GM19351 (cell line): ENCODE measurements around the gene KLHDC2.
"Not testable (repeated sequence)": the region's sequence is repeated elsewhere in the genome, so short reads cannot be mapped to it uniquely, and the experiment has no call there.

Experiments used
- ATAC-seq: cut with Tn5 transposase; IDR thresholded peaks from one replicate; pipeline ENCODE4 v1.9.1; 2021; ENCODE audit warnings: mild to moderate bottlenecking, moderate library complexity; ENCODE audit not compliant: unreplicated experiment

KLHDC2 gene, protein sequence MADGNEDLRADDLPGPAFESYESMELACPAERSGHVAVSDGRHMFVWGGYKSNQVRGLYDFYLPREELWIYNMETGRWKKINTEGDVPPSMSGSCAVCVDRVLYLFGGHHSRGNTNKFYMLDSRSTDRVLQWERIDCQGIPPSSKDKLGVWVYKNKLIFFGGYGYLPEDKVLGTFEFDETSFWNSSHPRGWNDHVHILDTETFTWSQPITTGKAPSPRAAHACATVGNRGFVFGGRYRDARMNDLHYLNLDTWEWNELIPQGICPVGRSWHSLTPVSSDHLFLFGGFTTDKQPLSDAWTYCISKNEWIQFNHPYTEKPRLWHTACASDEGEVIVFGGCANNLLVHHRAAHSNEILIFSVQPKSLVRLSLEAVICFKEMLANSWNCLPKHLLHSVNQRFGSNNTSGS

DNA sequence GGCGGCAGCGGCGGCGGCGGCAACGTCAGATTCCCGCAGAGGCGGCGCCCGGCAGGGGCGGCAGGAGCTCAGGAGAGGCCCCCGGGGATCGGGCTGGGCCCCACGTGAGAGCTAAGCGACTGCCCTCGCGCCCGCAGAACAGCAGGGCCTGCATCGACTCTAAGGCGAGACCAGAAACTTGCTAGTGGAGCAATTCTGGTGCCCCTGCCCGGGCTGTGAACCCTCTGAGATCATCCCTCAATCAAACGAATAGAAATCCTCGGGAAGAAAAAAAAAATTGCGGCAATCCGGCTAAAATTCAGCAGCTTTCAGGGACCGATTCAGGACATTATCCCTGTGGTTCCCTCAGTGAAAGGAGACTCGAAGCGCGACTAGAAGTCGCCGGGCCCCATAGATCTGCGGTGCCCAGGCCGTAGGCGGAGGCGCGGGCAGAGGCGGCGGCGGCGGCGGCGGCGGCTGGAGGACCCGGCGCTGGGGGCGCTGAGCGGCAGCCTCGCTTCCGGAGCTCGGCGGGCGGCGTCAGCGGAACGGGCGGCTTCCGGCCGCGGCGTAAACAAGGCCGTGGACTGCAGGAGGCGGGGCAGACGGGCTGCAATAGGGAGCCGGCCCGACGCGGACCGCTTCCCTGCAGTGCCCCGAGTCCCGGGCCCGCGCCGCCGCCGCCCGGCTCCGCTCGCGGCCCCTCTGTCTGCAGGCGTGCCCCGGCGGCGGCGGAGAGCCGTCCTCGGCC is at the start of gene KLHDC2:
TSS of gene KLHDC2 (plus strand) at position 583 of the 730 bp plus-strand sequence. CDS start 316 bp downstream, outside the sequence.
- peak; percentile 88 for ATAC-seq

DNA sequence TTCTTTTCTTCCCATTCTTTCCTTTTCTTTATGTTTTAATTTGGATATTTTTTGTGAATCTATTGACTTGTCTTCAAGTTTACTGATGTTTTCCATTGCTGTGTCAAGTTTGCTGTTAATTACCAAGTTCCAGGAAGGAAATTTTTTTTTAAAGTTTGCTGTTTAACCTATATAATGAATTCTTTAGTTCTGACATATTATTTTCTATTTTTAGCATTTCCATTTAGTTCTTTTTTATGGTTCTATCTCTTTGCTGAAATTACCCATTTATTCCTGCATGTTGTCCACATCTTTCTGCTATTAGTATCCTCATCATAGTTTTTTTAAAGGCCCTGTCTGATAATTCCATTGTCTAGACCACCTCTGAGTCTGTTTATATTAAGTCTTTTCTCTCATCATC is 47.2 kb upstream of the KLHDC2 start:
- ATAC-seq = no peak

DNA sequence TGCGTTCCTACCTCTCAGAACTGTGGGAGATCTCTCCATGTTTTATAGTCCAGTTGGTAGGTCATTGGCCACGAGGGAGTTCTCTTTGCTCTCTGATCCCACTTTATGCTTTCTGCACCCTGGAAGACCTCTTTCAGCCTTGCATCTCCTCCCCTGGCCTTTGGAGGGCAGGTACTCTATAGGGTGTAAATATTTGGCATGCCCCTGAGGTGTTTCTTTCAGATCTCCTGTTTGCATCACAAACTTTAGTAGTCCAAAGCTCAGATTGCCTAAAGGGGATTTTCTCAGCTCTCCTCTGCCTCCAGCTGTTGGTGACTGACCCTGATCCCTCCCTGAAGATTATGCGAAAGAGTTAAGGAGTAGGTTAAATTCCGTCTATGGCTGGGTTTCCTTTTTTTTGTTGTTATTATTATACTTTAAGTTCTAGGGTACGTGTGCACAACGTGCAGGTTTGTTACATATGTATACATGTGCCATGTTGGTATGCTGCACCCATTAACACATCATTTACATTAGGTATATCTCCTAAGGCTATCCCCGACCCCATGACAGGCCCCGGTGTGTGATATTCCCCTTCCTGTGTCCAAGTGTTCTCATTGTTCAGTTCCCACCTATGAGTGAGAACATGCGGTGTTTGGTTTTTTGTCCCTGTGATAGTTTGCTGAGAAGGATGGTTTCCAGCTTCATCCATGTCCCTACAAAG is 46.1 kb upstream of the KLHDC2 start:
- not testable (repeated sequence) for ATAC-seq

DNA sequence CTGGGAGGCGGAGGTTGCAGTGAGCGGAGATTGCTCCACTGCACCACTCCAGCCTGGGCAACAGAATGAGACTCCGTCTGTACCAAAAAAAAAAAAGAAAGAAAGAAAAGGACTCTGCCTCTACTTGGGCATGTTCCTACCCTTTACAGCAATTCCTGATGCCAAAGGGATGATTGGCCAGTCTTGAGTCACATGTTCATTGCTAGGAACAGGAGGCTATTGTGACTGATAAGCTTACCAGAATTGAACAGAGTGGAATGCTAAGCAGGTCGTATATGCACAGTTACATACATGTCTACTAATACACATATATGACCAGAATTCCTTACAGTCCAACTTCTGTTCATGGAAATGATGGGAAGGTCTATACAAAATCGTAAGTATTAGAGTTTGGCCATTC is 40.8 kb upstream of the KLHDC2 start:
- ATAC-seq = no peak

DNA sequence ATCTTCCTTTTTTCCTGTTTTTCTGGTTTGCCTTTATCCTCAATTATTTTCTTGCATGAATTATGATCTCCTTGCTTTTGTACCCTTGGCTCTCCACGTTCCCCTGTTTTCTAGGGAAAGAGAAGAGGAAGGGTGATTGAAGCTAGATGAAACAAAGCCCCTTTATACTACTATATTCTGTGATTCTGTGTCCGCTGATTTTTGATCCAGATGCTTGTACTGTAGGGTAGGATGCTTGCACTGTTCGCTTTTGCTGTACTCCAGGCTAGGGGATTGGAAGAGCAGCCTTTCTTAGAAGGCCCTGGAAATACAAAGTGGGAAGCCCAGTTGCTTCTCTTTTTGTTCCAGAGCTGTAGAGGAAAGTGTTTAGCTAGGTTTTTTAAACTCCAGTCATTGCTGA is 35.1 kb upstream of the KLHDC2 start:
- no peak for ATAC-seq

DNA sequence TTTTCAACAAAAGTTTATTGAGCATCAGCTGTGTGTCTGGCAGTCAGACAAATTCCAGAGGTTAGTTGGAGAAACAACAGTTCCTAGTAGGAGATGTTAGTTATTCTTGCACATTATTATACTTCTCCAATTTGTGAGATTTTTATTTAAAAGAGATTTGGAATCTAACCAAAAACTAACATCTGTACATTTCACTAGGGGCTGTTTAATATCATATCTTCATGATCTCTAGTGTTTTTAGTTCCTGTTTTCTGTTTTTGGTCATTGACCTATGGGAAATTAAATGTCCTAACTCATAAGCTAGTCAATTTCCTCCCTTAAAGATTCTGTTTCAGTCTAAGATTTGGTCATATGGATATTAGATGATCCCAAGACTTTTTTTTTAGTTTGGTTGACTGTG is 34.1 kb upstream of the KLHDC2 start:
- ATAC-seq = no peak

DNA sequence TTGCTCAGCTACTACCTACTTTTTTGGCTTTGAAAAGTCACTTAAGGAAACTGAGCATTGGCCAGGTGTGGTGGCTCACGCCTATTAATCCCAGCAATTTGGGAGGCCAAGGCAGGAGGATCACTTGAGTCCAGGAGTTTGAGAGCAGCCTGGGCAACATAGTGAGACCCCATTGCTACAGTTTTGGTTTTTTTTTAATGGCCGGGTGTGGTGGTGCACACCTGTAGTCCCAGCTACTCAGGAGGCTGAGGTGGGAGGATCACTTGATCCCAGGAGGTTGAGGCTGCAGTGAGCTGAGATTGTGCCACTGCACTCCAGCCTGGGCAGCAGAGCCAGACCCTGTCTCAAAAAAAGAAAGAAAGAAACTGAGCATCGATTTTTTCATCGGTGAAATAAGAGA is 32.3 kb upstream of the KLHDC2 start:
- not testable (repeated sequence) for ATAC-seq

DNA sequence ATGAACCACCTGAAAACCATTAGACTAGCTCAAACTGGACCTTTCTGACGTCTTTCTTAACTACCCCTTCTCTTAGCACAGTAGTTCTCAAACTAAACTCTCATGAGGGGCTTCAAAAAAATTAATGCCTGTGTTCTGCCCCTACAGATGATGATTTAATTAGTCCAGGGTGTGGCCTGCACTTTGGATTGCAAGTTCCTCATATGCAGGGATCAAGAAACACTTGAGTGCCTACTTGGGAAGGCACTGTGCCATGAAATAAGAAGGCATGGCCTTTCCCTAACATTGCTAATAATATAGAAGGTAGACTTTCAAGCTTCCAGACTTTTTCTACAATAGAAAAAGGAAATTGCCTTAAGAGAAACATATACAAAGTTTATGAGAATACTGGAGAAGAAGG is 22.8 kb upstream of the KLHDC2 start:
- ATAC-seq = no peak

DNA sequence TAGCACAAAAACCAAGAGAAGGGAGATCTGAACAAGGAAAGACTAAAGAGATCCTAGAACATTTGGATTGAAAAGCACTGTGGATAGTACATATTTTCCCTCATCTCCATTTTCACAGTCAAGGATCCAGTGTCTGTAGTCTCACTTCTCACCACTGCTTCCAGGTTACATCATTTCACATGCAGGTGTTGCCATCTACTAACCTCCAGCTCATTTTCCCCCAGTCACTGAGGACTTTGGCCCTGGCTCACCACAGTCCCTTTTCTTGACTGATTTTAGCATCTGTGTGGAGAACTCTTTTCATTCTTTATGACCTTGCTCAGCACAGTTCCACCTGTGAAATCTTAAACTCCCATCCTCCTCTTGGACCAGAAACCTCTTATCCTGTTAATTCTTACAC is 21.5 kb upstream of the KLHDC2 start:
- not testable (repeated sequence) for ATAC-seq

DNA sequence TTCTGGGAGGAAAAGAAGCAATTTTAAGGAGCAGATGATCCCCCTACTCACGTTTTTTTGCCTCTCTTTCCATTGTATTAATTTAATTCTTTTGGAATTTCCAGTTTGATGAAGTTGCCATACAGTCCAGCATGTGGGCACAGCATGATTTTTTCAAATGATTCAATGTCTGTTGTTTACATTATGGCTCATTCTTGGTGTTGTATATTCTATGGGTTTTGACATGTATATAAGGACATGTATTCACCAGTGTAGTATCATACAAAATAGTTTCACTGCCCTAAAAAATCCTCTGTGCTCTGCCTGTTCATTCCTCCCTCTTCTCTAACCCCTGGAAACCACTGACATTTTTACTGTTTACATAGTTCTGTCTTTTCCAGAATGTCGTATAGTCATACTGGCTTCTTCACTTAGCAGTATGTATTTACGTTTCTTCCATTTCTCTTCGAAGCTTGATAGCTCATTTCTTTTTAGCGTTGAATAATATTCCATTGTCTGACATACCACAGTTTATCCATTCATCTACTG is 13.3 kb upstream of the KLHDC2 start:
- no peak for ATAC-seq

DNA sequence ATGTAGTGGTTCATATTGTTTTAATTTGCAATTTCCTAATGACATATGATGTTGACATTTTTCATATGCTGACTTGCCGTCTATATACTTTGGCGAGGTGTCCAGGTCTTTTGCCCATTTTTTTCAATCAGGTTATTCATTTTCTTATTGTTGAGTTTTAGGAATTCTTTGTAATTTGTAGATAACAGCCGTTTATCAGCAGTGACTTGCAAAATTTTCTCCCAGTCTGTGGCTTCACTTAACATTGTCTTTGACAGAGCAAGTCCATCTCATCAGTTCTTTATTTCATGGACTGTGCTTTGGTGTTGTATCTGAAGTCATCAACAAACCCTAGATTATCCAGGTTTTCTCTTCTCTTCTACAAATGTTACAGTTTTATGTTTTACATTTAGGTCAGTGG is 12.6 kb upstream of the KLHDC2 start:
- ATAC-seq = no peak

DNA sequence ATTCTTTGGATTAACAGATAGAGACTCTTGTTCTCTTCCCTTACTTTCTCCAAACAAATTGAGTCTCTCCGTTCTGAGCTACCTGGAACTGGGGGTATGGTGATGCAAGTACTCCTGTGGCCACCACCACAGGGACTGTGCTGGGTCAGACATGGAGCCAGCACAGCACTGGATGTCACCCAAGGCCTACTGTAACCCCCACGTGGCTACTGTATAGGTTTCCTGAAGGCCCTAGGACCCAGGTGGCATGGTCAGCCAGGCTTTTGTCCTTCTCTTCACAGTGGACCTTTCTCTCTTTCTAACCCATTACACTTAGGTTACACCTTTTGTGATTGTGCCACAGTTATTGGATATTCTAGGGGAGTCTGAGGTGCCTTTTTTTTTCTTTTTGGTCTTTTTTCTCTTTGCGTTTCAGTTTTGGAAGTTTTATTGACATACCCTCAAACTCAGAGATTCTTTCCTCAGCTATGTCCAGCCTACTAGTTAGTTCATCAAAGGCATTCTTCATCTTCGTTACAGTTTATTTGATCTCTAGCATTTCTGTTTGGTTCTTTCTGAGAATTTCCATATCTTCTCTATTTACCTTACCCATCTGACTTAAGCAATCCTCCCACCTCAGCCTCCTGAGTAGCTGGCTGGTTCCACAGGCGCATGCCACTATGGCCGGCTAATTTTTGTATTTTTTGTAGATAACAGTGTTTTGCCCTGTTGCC is 6.0 kb upstream of the KLHDC2 start:
- no peak for ATAC-seq

DNA sequence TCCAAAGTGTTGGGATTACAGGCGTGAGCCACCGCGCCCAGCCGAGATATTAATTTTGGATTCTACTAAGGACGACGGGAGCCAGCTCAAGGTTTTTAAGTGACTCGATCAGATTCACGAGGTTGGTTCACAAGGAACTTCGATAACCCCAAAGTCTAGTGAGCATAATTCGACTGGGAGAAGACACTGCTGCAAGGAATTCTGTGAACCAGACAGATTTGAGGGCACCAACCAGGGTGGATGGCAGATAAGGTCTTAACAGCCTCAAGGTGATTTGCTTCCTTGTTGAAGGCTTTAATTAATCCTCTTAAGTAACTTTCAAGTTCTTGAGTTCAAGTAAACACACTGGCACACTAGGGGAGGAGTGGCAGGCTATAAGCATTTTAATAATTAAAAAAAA is 1.1 kb upstream of the KLHDC2 start:
- no peak for ATAC-seq

DNA sequence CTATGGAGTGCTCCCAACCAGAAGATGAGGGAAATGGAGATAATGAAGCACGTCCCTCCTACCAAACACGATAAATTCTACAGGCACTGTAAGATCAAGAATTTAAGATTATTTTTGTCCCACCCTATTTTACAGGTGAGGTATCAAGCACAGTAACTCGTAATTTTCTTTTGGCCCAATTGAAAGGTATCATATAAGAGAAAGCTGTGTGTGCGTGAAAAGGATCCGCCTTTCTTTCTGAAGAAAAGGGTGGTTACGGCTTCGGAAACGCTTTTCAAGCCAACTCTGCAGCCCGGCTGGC is 733 bp upstream of the KLHDC2 start:
- no peak for ATAC-seq

DNA sequence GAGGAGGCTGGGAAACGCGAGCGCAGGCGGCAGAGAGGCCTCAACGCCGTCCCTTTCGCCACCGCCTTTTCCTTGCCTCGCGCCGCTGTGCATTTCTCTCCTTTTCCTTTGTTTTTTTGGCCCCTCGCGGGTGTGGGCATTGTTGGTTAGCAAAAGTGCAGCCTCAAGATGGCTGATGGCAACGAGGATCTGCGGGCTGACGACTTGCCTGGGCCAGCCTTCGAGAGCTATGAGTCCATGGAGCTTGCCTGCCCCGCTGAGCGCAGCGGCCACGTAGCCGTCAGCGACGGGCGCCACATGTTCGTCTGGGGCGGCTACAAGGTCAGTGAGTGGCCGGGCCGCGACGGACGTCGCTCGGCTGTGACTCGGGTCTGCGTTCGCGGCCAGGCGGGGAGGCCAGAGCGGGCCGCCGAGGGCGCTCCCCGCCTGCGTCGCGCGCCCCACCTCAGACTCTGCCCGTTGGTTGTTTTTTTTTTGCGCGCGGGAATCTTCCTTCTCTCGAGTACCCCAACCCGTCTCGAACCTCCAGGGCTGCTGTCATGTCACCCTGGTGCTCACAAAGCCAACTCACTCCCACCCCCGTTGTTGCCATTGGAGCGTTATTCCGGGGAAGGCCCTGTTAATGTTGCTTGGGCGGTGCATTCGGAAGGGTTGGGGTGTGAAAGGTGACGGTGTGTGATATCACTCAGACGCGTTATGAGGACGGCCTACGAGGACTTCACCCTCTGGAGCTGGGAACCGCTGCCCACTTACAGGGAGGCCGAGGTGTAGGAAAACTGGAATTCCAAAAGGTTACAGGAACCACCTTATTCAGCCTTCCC is 558 bp downstream of the KLHDC2 start:
- peak; percentile 40 for ATAC-seq

DNA sequence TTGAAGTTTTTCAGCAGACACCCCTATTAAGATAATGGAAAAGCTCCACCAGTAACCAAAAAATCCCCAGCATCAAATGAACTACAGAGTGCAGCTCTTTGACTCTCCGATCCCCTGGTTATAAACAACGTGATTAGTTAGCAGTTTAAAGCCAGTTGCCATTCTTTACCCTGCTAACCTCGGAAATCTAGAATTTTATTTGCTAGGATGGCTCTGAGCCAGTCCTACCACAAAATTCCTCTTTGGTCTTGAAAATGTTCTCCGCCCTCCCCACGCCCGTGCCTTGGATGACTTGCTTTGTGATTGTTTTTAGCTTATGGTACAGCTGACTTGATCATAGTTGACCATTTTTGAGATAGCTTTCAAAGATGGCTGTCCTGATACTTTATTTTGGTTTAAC is 1.2 kb downstream of the KLHDC2 start:
- ATAC-seq = no peak

DNA sequence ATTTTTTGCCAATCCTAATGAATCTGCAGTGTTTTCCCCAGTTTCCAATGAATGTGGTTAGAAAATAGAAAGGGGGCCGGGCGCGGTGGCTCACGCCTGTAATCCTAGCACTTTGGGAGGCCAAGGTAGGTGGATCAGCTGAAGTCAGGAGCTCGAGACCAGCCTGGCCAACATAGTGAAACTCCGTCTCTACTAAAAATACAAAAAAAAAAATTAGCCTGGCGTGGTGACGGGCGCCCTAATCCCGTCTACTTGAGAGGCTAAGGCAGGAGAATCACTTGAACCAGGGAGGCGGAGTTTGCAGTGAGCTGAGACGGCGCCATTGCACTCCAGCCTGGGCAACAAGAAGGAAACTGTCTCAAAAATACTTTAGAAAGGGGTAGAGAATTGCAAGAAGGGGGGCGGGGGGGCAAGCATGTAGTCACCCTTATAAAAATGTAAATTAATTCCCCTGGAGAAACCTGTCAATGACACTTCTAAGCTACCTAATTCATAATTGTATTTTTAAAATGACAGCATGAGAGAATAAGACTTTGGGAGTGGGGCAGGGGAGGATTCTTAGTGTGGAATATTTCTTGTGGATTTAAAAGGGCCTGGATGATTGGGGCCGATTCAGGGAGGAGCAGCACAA is 1.7 kb downstream of the KLHDC2 start:
- ATAC-seq = no peak

DNA sequence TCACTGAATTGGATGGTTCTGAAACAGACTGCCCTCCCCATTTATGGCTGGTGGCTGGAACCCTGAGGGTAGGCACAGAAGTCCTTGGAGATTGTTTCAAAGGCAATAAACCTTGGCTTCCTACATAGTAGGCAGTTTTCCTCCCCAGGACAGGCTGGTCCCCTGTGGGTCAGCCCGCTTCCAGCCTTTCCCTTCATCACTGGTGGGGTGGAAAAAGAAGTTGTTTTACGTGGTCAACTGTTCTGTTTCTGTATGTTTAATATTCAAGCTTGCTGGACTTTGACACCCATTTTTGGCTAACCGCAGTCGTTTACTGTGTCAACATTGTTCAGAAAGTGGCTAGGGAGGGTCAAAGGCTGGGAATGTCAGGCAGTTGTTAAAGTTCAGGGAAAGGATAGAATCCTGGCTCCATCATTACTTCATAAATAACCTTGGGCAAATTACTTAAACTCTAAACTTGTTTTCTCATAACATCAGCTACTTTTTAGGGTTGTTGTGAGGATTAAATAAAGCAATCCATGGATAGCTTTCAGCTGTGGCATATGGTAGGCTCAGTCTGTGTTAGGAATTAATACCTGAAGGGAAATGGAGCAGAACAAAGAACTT is 2.4 kb downstream of the KLHDC2 start:
- no peak for ATAC-seq

DNA sequence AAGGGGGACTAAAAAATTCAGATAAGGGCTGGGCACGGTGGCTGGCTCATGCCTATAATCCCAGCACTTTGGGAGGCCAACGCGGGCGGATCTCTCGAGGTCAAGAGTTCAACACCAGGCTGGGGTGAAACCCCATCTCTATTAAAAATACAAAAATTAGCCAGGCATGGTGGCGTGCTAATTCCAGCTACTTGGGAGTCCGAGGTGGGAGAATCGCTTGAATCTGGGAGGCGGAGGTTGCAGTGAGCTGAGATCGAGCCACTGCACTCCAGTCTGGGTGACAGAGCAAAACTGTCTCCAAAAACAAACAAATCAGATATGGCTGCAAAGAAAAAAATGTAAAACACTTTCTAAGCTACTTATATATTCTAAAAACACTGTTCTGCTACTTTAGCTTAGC is 3.7 kb downstream of the KLHDC2 start:
- ATAC-seq = not testable (repeated sequence)
